NCI-H146 treated with DMSO at 0.1 percent for 48 hours (cell line): ENCODE measurements around the gene C1QTNF6.

Experiments
- DNase-seq: peaks from one replicate; lab custom pipeline; 2025; ENCODE audit not compliant: unreplicated experiment; lab: John Stamatoyannopoulos, UW

C1QTNF6 gene

GRCh38 chr22:37223965-37224551 is 36.0 kb upstream of the C1QTNF6 start:
- DNase-seq = no peak

- no peak for DNase-seq
Measured at GRCh38 chr22:37222440-37222971, 34.5 kb upstream of the C1QTNF6 start.

- DNase-seq = no peak
Measured at GRCh38 chr22:37221424-37222333, 33.6 kb upstream of the C1QTNF6 start.

GRCh38 chr22:37220543-37220981 is 32.5 kb upstream of the C1QTNF6 start:
- no peak for DNase-seq

- DNase-seq = no peak
Measured at GRCh38 chr22:37219533-37219932, 31.5 kb upstream of the C1QTNF6 start.

- DNase-seq = no peak
Measured at GRCh38 chr22:37218771-37219411, 30.8 kb upstream of the C1QTNF6 start.

- DNase-seq = no peak
Measured at GRCh38 chr22:37218399-37218770, 30.3 kb upstream of the C1QTNF6 start.

GRCh38 chr22:37215890-37216289 is 27.8 kb upstream of the C1QTNF6 start:
- no peak for DNase-seq

GRCh38 chr22:37214731-37215030 is 26.6 kb upstream of the C1QTNF6 start:
- DNase-seq = no peak

- no peak for DNase-seq
Measured at GRCh38 chr22:37213941-37214730, 26.1 kb upstream of the C1QTNF6 start.

GRCh38 chr22:37213218-37213855 is 25.3 kb upstream of the C1QTNF6 start:
- DNase-seq = no peak

GRCh38 chr22:37212174-37212906 is 24.3 kb upstream of the C1QTNF6 start, which contains the start of gene SSTR3:
Gene SSTR3 (minus strand): TSS chr22:37212477. CDS start chr22:37207803, 4,674 bp downstream.
- DNase-seq = no peak

GRCh38 chr22:37211866-37212173 is 23.8 kb upstream of the C1QTNF6 start:
- no peak for DNase-seq

- DNase-seq = no peak
Measured at GRCh38 chr22:37211075-37211865, 23.2 kb upstream of the C1QTNF6 start.

- DNase-seq = no peak
Measured at GRCh38 chr22:37210041-37210803, 22.2 kb upstream of the C1QTNF6 start.

- DNase-seq = no peak
Measured at GRCh38 chr22:37209140-37209845, 21.2 kb upstream of the C1QTNF6 start.

- DNase-seq = no peak
Measured at GRCh38 chr22:37208401-37209139, 20.5 kb upstream of the C1QTNF6 start.
